Stimulated activated naive CD4-positive, alpha-beta T cell (primary cell): Measurements from ENCODE around the gene BTBD18.

Source experiments
- DNase-seq, 6 experiments: peaks; one replicate each; lab custom pipeline; 2025; lab: John Stamatoyannopoulos, UW

The BTBD18 gene, protein sequence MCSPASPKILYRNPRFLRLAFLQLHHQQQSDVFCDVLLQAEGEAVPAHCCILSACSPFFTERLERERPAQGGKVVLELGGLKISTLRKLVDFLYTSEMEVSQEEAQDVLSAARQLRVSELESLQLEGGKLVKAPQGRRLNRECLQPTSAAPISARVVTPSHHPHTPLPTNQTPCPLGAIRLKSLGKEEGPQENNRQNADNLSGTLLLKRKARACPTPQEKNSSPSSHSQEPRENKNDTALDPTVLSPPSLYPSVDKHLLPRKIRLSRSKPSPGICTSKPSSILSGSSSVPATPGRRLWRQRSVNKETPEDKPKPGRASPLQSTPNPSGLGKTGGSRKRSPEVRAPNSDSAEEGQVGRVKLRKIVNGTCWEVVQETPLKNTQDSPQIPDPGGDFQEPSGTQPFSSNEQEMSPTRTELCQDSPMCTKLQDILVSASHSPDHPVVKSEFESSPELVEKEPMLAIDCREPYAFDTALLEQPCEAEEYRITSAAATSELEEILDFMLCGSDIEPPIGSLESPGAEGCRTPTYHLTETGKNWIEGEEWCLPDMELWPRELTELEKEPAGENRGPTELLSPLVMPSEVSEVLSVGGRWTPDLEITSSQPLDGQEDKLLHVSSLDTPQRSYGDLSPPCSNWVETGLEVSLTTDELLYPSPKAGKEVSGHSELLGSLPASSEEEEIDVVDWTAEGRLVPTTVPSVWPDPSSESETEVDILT

DNA sequence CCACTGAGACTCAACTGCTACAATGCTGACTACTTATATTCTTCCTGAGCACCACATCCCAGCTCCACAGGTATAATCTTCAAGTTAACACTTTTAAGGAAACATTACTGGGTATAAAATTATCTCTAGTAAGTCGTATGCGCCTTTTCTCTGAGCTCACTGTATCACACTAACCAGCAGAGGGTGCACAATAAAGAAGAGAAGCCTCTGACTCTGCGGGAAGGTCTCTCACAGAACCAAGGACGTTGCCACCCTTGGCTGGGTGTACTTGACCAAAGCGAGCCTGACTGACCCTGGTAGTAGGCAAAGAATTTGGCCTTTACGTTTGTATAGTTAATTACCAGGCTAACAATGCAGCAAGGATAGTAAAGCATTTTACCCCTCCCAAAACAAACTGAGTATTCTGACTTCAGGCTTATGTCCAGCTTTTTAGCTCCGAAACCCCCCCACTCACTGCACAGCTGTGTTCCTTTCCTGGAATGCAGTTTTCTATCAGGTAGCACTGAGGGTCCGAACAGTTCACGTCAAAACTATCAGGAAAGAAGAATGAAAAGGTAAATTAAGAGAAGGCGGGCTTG lies at the start of gene BTBD18:
Gene BTBD18 (minus strand): TSS at position 144 of the 578 bp plus-strand sequence. CDS start 631 bp downstream, outside the sequence.
- no peak for DNase-seq

DNA sequence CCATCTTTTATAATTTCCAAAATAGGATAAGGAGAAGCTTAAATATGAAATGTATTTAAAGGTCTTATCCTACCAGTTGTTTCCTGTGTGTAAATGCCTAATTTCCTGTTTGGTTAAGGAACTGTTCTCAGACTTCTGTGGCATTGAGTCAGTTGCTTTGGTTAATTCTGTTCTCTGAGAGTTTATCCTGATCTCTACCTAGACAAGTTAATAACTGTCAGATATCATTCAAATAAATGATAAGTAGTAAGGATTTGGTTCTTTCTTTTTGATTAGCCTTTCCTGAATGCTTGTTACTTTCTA lies 49.5 kb upstream of the BTBD18 start:
- DNase-seq: no peak

DNA sequence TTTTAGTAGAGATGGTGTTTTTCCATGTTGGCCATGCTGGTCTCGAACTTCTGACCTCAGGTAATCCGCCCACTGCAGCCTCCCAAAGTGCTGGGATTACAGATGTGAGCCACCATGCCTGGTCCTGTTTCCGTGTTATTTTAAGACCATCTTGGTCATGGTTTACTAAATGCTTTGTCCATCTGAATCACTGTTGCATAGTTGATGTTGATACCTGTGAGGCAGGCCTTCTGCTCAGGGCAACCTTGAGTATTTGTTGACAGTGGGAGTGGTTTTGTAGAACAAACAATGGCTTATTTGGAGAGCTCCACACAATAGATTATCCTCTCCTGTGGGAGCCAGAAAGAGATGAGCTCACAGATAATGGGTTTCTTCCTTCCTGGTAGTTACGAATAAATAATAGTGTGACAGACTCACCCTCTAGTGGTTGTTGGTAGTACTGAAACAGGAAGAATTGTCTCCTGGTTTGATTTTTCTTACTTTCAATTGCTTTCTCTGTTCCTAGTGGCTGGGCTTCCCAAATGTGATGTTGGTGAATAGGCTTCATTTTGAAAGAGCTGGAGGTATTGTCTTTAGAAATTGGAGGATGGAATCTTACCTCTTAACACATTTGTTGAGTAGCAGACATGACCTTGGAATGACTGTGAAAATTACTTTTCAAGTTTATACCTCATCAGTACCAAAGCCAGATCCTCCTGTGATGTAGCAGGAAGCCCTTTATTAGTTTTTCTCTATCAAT lies 49.0 kb upstream of the BTBD18 start:
- DNase-seq: peak in 3 of 6 experiments; percentile 47 to 71 (median 63)

DNA sequence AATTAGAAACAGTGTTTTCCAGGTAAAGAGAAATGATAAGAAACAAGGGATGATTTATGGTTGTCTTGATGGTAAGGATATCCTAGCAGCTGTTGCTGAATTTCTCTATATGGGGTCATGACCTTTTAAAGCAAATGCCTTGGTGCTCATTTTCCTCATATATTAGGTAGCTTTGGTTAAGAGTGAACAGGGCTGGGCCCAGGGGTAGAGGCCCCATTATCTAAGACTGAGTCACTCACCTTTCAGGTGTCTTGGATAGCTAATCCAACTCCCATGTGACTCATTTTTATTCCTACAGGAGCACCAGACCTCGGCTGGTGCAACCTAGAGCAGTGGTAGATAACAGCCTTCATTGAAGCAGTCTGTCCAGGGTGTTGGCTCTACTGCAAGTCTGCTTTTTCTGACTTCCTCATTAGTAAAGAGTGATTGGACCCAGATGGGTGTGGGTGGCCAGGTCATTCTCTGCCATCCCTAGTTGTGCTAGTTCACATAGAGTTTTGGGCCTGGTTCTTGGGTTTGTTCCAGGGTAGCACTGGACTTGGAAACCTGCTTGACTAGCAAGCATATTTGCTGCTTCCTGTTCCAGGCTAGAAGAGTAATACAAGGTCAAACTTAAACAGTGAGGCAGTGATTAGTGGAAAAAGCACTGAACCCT lies 47.4 kb upstream of the BTBD18 start:
- DNase-seq: no peak

DNA sequence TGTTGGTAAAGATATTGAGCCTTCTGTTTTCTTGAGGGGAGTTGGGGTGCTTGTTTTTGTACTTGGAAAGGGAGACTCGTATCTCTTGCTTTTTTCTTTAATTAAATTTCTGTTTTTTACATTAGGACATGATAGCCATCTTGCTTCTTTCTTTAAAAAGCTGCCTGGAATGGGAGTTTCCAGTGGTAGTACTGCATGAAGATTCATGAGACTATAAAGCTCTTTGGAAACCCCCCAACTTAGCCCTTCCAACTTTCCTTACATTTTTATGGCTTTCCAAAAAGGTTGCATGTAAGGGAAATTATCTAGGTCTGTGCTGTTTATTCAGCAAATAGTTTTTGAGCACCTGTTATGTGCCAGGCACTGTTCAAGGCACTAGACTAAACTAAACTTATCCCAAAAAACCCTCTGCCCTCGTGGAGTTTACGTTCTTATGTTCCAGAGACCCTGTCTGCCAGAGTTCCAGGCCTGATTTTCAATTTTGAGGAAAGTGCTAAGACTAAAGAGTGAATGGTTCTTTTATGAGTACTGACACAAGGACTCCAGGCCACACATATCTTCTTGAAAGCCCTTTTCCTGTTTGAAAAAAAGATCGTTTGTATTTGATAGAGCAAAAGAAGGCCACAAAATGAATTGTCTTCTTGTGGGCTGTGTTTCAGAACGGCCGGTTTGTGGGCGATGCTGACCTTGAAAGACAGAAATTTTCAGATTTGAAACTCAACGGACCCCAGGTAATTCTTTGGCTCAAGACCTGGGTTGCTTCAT lies 41.9 kb upstream of the BTBD18 start:
- DNase-seq: no peak

DNA sequence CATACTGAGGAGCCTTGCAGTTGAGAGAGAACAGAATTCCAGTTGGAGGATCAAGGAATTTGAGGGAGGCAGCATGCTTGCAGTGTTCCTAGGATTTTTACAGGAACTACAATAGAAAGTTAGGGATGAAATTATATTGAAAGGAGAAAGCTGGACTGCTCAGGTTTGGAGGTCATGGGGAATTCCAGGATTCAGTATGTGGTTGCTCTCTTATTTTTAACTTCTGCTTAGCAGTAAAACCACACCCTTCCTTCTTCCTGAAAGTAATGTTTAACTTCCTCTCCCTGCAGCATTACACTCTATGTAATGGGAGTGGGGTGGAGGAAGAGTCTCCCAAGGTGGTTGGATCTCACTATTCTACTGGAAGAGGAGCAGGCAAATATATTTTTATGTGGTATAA lies 41.3 kb upstream of the BTBD18 start:
- DNase-seq: no peak

DNA sequence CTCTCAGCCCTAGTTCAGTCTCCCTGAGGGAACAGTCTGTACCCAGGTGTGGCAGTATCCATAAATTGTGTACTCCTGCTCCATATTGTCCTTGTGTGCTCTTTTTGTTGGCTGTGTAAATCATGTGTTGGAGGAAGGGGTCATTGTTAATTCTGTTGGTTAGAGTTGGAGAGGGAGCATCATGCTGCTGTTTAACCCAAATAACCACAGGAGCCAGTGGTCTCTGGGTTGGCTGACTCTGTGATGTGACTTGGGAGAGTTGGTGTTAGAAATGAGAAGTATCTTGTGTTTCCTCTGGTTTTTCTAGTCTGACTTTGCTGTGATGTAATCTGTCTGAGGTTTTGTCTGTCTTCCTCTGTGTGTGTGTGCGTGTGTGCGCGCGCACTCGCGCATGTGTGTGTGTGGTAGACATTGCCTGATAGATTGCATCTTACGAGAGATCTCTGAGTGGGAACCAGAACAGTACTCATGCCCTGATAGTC lies 40.5 kb upstream of the BTBD18 start:
- DNase-seq: peak; percentile 71 to 91 (median 86)

DNA sequence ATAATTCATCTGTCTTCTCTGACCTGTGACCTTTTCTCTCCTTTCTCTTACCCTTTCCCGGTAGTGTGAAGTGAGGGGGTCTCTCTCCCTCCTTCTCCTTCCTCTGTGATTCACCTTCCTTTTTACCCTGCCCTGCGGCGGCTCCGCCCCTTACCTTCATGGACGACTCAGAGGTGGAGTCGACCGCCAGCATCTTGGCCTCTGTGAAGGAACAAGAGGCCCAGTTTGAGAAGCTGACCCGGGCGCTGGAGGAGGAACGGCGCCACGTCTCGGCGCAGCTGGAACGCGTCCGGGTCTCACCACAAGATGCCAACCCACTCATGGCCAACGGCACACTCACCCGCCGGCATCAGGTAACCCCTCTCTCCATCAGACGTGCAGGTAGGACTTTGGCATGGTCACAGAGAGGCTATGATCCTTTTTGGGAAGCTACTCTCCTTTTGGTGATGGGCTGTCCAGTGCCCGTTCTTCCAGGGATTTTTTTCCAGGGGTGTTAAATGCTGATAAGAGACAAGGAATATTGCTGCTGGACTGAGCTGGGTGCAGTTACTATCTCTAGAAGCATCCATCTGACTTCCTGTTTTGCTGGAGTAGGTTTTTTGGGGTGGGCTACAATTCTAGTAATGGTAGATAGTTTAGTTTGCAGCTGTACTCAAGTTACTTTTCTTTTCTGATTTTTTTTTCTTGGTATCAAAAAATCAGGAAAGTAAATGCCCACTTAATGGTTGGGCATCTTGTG lies 39.9 kb upstream of the BTBD18 start:
- no peak for DNase-seq

DNA sequence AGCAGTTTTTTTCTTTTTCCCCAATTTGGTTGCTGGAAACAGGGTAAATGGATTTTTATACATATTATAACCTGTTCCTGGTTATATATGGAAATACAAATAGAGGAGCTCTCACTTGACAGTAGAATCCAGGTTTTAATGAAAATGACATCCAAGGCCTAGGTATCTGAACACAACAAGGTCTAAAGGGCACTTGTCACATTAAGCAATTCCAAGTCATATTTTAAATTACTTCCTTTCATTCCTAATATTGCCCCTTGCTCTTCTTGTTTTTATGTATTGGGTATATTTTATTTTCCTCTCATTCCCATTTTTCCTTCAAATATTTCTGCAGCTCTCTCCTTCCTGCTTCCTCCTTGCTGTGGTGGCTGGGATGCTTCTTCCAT lies 37.1 kb upstream of the BTBD18 start:
- no peak for DNase-seq

DNA sequence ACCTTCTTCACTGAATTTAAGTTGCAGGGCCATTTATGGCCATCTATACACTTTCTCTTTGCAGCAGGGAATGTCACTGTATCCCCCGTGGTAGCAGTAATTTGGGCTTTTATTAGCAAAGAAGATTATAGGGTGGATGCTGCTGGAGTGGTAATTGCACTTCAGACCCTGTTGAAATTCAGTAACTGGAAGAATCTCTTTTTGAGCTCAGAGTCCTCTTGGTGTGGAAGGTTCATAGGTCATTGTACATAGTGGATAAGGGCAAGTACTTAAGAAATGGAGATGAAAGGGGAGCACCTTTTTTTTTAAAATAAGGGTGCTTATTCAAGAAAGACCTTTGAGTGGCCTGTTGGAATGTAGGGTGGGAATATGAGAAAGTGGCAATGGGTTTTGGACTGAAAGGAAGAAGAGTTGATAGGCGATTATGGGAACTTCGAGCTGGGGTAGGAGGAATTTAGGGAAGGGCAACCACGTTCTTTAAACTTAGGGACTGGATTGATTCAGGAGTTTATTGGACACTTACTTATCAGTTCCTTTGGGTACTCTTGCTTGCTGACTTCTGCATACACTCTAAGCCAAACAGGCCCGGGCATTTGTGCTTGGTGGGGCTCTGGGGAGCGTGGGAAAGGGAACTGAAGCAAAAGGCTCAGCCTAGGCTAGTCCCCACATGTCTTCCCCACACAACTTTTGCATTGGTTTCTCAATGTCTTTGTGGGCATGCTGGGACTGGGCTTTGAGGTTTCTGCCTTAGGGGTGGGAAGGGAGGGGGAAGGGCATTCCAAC lies 36.5 kb upstream of the BTBD18 start:
- DNase-seq: no peak

DNA sequence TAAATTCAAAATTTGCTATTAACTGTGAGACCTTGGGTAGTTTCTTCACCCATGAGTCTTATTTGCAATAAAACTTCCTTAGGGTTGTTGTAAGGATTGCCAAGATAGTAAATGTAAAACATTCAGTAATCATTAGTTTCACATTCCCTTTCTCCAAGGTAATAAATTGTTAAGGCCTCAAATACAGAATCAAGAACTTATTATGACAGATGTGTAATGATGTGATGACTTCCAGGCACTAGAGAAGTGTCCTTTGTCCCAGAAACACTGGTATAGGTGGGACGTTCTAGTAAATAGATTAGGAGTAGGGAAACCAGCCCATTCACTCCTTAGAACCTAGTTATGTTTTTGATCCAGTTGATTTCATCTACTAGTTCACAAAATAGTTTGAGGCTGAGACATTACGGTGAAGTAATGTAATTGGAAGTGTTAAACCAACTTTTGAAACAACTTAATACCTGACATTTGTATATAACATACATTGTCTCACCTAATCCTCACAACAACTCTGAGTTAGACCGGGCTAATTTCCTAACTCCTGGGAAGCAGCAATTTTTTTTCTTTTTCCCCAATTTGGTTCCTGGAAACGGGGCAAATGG lies 35.5 kb upstream of the BTBD18 start:
- DNase-seq: no peak

DNA sequence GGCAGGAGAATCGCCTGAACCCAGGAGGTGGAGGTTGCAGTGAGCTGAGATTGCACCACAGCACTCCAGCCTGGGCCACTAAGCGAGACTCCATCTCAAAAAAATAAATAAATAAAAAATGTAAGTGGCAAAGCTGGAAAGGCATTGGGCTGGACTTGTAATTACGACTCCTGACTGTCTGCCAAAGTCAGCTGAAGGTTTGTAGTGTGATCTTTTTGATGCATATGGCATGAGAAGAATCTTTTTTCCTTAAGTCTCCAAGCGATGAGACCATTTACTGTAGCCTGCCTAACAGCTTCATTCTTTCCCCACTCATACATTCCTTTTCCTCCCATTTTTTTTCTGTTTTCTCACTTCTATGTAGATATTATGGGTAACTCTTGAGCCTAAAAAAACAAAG lies 34.8 kb upstream of the BTBD18 start:
- no peak for DNase-seq

DNA sequence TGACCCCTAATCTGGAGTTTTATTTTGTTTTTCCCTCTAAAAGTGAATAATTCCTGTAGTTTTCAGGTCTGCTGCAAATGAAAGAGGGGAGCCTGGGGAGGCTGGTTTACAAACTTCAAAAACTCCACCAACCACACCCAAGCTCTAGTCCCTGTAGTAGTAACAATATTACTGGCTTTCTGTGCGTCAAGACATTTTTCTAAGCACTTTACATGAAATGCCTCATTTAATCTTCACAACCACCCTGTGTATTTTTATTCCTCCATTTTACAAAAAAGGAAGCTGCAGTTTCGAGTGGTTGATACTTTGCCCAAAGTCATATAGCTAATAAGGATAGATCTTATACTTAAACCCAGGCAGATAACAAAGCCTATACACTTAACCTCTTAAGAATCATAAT lies 33.5 kb upstream of the BTBD18 start:
- no peak for DNase-seq

DNA sequence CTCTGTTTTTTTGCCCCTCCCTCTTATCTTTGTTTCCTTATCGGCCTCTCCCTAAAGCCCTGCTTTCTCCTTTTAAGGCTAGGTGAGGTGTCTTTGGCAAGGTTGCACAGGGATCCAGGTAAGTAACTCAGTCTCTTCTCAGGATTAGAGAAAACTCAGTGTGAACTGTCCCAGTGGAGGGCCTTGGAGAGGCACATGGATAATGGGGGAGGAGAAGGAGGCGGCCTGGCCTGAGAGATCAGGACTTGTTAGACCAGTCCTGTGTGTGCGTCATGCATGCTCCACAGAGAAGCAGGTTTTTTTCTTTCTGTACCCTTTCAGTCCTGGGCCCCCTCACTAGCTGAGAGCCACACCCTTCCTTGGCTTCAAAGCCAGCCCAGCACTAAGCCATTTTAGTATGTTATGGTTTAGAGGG lies 29.9 kb upstream of the BTBD18 start:
- no peak for DNase-seq

DNA sequence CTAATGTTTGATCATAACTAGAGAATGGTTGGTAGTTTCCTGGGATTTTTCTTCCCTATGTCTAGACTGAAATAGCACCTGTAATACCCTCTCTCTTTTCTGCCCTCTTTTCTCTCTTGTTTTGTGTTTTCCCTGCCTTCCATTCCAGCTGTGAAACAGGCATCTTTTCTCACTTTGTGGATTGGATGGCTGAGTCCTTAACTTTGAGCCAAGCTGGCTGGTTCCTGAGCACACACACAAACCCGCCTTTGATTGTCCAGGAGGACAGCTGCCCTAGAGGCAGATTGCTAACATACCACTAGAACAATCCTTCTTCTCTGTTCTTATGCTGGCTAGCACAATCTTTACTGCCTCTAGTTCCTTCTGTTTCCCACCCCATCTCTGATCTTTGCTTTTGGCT lies 27.7 kb upstream of the BTBD18 start:
- no peak for DNase-seq

DNA sequence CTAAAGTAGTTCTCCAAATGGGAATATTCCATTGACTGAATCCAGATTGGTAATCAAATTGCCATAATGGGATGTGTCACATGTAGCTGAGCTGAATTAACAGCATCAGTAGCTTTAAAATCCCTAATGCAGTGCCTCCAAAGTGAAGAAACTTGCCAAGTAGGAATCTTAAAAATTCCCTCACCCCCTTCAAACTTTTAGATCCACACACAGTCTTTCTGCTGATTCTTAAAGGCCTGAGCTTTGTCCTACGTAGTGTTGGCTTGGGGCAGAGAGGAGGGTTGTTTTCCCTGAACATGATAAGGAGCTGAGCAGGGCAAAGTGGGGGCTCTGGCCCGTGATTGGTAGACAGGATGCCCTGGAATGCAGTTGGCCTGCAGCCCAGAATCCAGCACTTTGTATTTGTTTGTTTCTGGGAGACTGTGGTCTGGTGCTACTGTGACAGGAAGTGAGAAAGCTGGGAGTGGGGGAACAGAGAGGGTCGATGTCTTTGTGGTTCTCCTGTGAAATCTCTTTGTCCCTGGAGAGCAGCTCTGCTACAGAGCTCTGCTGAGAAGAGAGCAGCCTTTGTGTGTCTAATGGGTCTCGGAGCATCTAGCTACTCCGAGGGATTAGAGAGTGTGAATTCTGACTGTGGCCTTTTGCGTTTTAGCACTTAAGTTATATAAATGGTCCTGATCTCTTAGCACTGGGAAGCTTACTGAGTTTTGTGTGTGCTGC lies 26.9 kb upstream of the BTBD18 start:
- no peak for DNase-seq

DNA sequence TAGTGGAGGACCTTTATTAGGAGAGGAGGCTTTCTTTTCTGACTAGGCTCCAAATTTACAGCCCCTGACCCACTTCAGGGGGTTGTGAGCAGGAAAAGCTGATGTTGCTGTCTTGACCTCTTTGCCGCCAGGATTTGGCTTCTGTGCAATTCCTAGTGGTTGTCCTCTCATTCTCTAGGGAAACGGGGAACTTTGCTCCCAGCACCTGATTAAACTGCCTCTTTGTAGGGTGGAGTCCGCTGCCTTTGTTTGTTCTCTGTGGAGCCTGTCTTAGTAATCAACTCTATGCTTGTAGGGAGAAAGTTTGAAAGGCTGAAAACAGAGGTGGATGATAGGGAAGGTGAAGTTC lies 26.3 kb upstream of the BTBD18 start:
- no peak for DNase-seq

DNA sequence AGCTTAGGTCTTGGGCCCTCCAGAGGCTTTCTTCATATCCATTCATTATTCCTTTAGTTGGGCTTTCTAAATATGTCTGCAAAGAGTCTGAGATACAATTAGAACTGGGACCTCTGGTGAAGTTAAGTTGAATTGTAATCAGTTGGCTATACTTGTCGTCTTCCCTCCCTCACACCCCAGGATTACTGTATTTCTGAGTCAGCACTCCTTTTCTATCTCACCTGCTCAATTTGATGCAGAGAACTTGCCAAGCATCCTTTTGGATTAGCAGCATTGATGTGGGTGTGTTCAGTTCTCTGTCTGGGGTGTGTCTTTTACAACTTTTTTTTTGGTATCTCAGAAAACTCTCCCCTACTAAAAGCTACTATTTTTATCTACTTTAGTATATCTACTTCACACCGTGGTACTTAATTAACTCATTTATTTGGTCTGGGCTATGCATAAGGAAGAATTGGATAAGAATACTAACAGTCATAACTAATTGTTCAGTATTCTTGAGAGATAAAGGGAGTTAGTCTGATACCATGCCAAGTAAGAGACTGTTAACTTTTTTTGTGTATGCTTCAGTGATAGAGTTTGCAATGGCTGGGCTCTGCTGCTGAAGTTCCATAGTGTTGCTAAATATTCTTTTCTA lies 25.1 kb upstream of the BTBD18 start:
- no peak for DNase-seq
